Testis (tissue), 2 donors: Measurements from ENCODE around the gene SLC34A3.

Experiments used
- POLR2A ChIP-seq: fragments of 450-650 bp; IDR thresholded peaks from one replicate; pipeline ENCODE4 v1.6.1; 2017; ENCODE audit warnings: antibody characterized with exemption, mild to moderate bottlenecking, moderate library complexity
- TF ChIP-seq, protein P1 (sequence below), 3 experiments: fragments of 450-650 bp in 2 of 3; fragments of 200-600 bp in 1 of 3; sonication (generic) in 1 of 3; IDR thresholded peaks; one replicate each; pipeline ENCODE4 v1.5.1; 2016 to 2019; ENCODE audit warnings: antibody characterized with exemption in 3 of 3, mild to moderate bottlenecking in 2 of 3, moderate library complexity in 1 of 3

DNA sequence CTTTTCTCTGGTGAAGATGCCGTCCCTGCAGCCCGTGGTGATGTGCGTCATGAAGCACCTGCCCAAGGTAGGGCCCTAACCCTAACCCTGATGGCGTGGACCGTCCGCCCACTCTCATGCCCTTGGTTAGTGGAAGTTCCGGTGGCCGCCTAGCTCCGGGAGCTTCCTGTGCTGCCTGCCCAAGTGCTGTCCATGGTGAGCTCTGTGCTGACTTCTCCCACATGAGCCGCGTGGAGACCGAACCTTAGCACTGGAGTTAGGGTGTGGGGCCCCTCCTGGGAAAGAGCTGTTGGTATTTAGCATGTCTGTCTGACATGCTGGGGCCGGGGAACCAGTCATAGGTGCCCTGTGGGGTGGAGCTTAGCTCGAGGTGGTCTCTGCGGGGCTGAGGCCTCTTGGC, 25.7 kb downstream of the SLC34A3 start:
- TF ChIP-seq, protein P1, sequence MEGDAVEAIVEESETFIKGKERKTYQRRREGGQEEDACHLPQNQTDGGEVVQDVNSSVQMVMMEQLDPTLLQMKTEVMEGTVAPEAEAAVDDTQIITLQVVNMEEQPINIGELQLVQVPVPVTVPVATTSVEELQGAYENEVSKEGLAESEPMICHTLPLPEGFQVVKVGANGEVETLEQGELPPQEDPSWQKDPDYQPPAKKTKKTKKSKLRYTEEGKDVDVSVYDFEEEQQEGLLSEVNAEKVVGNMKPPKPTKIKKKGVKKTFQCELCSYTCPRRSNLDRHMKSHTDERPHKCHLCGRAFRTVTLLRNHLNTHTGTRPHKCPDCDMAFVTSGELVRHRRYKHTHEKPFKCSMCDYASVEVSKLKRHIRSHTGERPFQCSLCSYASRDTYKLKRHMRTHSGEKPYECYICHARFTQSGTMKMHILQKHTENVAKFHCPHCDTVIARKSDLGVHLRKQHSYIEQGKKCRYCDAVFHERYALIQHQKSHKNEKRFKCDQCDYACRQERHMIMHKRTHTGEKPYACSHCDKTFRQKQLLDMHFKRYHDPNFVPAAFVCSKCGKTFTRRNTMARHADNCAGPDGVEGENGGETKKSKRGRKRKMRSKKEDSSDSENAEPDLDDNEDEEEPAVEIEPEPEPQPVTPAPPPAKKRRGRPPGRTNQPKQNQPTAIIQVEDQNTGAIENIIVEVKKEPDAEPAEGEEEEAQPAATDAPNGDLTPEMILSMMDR (IDR thresholded peaks at IDR 0.05), result no peak
- TF ChIP-seq POLR2A, result no peak
